ENCODE data around the gene HOXA6.

The HOXA6 gene

GRCh38 chr7:27184337-27185012, 36.9 kb upstream of the HOXA6 start:
- DNase-seq (ENCODE audit: low read depth): no peak

- DNase-seq (ENCODE audit: low read depth): no peak
Measured at GRCh38 chr7:27183682-27184336, 36.2 kb upstream of the HOXA6 start.

- DNase-seq (ENCODE audit: low read depth): no peak
Measured at GRCh38 chr7:27182861-27183681, 35.5 kb upstream of the HOXA6 start.

GRCh38 chr7:27182285-27182841, 34.8 kb upstream of the HOXA6 start:
- no peak for DNase-seq (ENCODE audit: low read depth)

GRCh38 chr7:27181795-27182275, 34.3 kb upstream of the HOXA6 start:
- no peak for DNase-seq (ENCODE audit: low read depth)

- DNase-seq (ENCODE audit: low read depth): no peak
Measured at GRCh38 chr7:27180431-27181420, 33.2 kb upstream of the HOXA6 start.

- DNase-seq (ENCODE audit: low read depth): no peak
Measured at GRCh38 chr7:27179503-27180430, 32.2 kb upstream of the HOXA6 start.

GRCh38 chr7:27179030-27179429, 31.5 kb upstream of the HOXA6 start:
- DNase-seq (ENCODE audit: low read depth): no peak

- DNase-seq (ENCODE audit: low read depth): no peak
Measured at GRCh38 chr7:27178366-27178765, 30.8 kb upstream of the HOXA6 start.

GRCh38 chr7:27177795-27178320, 30.3 kb upstream of the HOXA6 start:
- no peak for DNase-seq (ENCODE audit: low read depth)

GRCh38 chr7:27176962-27177794, 29.6 kb upstream of the HOXA6 start:
- no peak for DNase-seq (ENCODE audit: low read depth)

GRCh38 chr7:27176524-27176845, 28.9 kb upstream of the HOXA6 start:
- no peak for DNase-seq (ENCODE audit: low read depth)

GRCh38 chr7:27175626-27176523, 28.3 kb upstream of the HOXA6 start:
- no peak for DNase-seq (ENCODE audit: low read depth)

GRCh38 chr7:27174874-27175625, 27.5 kb upstream of the HOXA6 start:
- no peak for DNase-seq (ENCODE audit: low read depth)

- no peak for DNase-seq (ENCODE audit: low read depth)
Measured at GRCh38 chr7:27173956-27174873, 26.6 kb upstream of the HOXA6 start, which contains the start of gene HOXA10. Gene HOXA10 (minus strand): TSS chr7:27174320. CDS start chr7:27174306, 14 bp downstream.

GRCh38 chr7:27173511-27173955, 26.0 kb upstream of the HOXA6 start:
- DNase-seq (ENCODE audit: low read depth): no peak
